Chondrocyte (in vitro differentiated cells): ENCODE results near the gene ASIC2. TPM values are rescaled to one million over a fixed set of nuclear protein-coding genes. Genes with fewer than 3 reads are reported as not detected.

Source experiments
- DNase-seq: peaks from one replicate; pipeline ENCODE4 v3.0.0; 2021; ENCODE audit warnings: mixed read lengths, low spot score
- H3K27ac Mint-ChIP-seq: one replicate; pipeline ENCODE4 v1.8.0; 2021; ENCODE audit warnings: mild to moderate bottlenecking, moderate library complexity, mixed read lengths; ENCODE audit not compliant: unreplicated experiment
- H3K27me3 Mint-ChIP-seq: 2 replicates; pipeline ENCODE4 v1.8.0; 2021; ENCODE audit warnings: low read depth, mixed read lengths
- H3K36me3 Mint-ChIP-seq: 2 replicates; pipeline ENCODE4 v1.8.0; 2021; ENCODE audit warnings: low read depth, mixed read lengths
- H3K4me1 Mint-ChIP-seq: 2 replicates; pipeline ENCODE4 v1.8.0; 2021; ENCODE audit warnings: low read depth, mild to moderate bottlenecking, mixed read lengths
- H3K4me3 Mint-ChIP-seq: one replicate; pipeline ENCODE4 v1.8.0; 2021; ENCODE audit warnings: mild to moderate bottlenecking, moderate library complexity, mixed read lengths; ENCODE audit not compliant: unreplicated experiment
- H3K9me3 Mint-ChIP-seq: 2 replicates; pipeline ENCODE4 v1.8.0; 2021; ENCODE audit warnings: low read depth, mixed read lengths
- CTCF ChIP-seq: fragments of 200-600 bp; sonication (generic); IDR thresholded peaks from 2 replicates; pipeline ENCODE4 v1.5.0; 2021; ENCODE audit warnings: antibody characterized with exemption, mild to moderate bottlenecking, moderate library complexity
- total RNA-seq: library from RNA; stranded (reverse); gene quantifications from 3 replicates; pipeline ENCODE4 v1.2.1, GENCODE V29; 2021

ASIC2 gene
- total RNA-seq, 1 donor from 2014 or later: not detected

GRCh38 chr17:33299115-33299514 is 6.0 kb upstream of the ASIC2 start:
- Mint-ChIP-seq H3K9me3 (no peaks in the 10 kb centered on the region), H3K4me1 (no peaks in the 10 kb centered on the region), H3K36me3 (no peaks in the 10 kb centered on the region), H3K4me3 (no peak overlapping the region), H3K27me3 (peaks cover 44% of the 10 kb centered on the region), H3K27ac (no peak overlapping the region)
- no peak for DNase-seq
- TF ChIP-seq CTCF: no peak

- Mint-ChIP-seq H3K27me3 (peaks cover 46% of the 10 kb centered on the region), H3K36me3 (no peaks in the 10 kb centered on the region), H3K27ac (no peak overlapping the region), H3K4me1 (no peaks in the 10 kb centered on the region), H3K9me3 (no peaks in the 10 kb centered on the region), H3K4me3 (no peak overlapping the region)
- no peak for DNase-seq
- no peak for TF ChIP-seq CTCF
Observed at GRCh38 chr17:33297643-33298042, 4.5 kb upstream of the ASIC2 start.

- H3K4me3 Mint-ChIP-seq: no peak overlapping the region
- DNase-seq: no peak
- TF ChIP-seq CTCF: no peak
- peaks cover 1% of the 10 kb centered on the region for H3K36me3 Mint-ChIP-seq
- no peak overlapping the region for H3K27ac Mint-ChIP-seq
- H3K27me3 Mint-ChIP-seq: peaks cover 54% of the 10 kb centered on the region
- H3K9me3 Mint-ChIP-seq: no peaks in the 10 kb centered on the region
- H3K4me1 Mint-ChIP-seq: peaks cover 9% of the 10 kb centered on the region
Observed at GRCh38 chr17:33294994-33295393, 1.9 kb upstream of the ASIC2 start.

GRCh38 chr17:33292201-33292980 is 704 bp downstream of the ASIC2 start:
- H3K27me3 Mint-ChIP-seq: peaks cover 72% of the 10 kb centered on the region
- DNase-seq: peak; percentile 87
- peaks cover 1% of the 10 kb centered on the region for H3K36me3 Mint-ChIP-seq
- peak overlapping the region; percentile 31 for H3K4me3 Mint-ChIP-seq
- H3K27ac Mint-ChIP-seq: no peak overlapping the region
- no peaks in the 10 kb centered on the region for H3K9me3 Mint-ChIP-seq
- TF ChIP-seq CTCF: peak; percentile 49
- peaks cover 9% of the 10 kb centered on the region for H3K4me1 Mint-ChIP-seq

GRCh38 chr17:33291248-33292200 is 1.6 kb downstream of the ASIC2 start:
- no peak overlapping the region for H3K27ac Mint-ChIP-seq

More at GRCh38 chr17:33291248-33292200, 1.6 kb downstream of the ASIC2 start:
- TF ChIP-seq CTCF: no peak
- Mint-ChIP-seq H3K27me3 (peaks cover 69% of the 10 kb centered on the region), H3K4me3 (peak overlapping the region; percentile 74), H3K4me1 (peaks cover 9% of the 10 kb centered on the region), H3K36me3 (peaks cover 1% of the 10 kb centered on the region), H3K9me3 (no peaks in the 10 kb centered on the region)
- DNase-seq: peak; percentile 85
